GM10248 (cell line): Measurements from ENCODE around the gene ZSWIM6.
"Not testable (repeated sequence)": the region's sequence is repeated elsewhere in the genome, so short reads cannot be mapped to it uniquely, and the experiment has no call there.

Experiments
- CTCF ChIA-PET: fragments of 300-600 bp; sonication (Branson Sonifier 250); formaldehyde crosslinking; extraction: SDS; loops from one replicate; lab custom pipeline; 2021; ENCODE audit warnings: antibody characterized with exemption; lab: Yijun Ruan, JAX
- POLR2A ChIA-PET: fragments of 350-650 bp; sonication (Branson Sonifier 250); formaldehyde crosslinking; extraction: SDS; loops from one replicate; lab custom pipeline; 2020; ENCODE audit warnings: antibody characterized with exemption; lab: Yijun Ruan, JAX
- DNase-seq: peaks from one replicate; pipeline ENCODE4 v3.0.0; 2012; ENCODE audit errors: extremely low spot score
- TF ChIP-seq, protein P1 (sequence below): IDR thresholded peaks from 2 replicates; pipeline ENCODE4 v1.5.1; 2012; ENCODE audit warnings: mild to moderate bottlenecking, low read depth; ENCODE audit errors: extremely low read depth, missing control alignments, control extremely low read depth

ZSWIM6 gene

DNA sequence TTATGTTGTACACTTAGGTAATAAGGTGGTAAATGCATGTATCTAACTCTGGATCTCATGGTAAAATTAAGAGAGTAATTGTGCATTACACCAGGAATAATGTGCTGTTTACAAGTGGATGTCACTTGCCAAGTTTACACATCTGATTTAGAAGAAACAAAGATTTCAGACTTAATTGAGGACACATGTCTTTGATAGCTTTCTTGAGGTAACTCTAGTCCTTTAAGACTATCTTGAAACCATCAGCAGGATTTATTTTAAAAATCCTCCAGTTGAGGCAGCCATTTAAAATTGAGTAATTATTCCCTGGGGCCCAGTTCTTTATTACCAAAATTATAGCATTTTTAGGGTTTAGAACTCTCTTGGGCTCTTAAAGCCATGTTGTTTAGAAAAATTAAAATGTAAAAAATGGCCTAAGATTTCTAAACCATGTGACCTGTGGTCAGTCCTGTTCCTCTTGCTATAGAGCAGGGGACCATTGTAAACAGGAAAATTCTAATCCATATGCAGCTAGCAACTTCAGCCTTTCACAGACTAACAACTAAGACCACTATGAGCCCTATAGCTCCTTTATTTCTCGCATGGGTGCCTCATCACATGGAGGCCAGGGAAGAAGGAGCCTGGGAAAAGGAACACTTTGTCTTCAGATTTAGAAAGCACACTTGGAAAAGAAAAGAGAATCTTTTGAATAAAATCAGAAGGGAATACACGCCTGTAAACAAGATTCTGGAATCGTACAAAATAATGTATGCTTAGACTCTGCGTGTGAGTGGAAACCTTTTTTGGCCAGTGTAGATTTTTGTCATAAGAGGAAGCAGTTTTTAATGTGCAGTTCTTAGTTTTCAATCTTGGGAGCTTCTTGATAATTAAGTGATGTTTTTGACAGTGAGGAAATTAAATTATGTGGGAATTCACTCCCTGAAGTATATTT is 71.2 kb downstream of the ZSWIM6 start:
- POLR2A ChIA-PET: no interaction called here
- DNase-seq: no peak
- TF ChIP-seq, protein P1, sequence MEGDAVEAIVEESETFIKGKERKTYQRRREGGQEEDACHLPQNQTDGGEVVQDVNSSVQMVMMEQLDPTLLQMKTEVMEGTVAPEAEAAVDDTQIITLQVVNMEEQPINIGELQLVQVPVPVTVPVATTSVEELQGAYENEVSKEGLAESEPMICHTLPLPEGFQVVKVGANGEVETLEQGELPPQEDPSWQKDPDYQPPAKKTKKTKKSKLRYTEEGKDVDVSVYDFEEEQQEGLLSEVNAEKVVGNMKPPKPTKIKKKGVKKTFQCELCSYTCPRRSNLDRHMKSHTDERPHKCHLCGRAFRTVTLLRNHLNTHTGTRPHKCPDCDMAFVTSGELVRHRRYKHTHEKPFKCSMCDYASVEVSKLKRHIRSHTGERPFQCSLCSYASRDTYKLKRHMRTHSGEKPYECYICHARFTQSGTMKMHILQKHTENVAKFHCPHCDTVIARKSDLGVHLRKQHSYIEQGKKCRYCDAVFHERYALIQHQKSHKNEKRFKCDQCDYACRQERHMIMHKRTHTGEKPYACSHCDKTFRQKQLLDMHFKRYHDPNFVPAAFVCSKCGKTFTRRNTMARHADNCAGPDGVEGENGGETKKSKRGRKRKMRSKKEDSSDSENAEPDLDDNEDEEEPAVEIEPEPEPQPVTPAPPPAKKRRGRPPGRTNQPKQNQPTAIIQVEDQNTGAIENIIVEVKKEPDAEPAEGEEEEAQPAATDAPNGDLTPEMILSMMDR: no peak
- CTCF ChIA-PET: no interaction called here

DNA sequence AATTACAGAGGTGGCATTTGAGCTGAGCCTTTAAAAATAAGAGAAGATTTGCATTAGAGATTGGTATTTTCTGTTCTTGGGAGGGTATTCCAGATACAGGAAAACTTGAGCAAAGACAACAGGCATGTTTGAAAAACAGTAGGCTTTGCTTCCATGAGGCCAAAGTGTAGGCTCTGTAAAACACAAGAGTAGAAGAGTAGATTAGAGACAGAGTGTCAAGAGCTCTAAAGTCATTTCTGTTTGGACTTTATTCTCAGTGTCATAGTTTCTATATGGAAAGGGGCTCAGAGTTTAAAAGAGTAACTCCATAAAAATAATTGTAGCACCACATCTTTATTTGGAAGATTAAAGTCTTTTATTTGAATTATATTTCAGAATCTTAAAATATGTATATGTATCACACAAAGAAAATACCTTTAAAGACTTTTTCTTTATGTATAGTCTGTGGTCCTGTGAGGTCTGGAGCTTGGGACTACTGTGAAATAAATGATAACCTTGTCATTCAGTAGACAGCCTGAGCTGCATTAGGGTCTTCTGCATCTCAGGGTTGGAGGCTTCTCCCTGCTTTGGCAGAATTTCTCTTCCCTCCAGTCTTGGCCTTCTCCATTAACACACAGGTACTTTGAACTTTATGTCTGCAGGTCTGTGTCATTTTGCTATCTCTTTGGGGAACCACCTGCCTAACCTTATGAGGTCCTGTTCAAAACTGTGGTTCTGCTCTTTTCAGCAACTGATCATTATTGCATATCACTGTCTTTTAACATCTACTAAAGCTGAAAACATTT is 73.6 kb downstream of the ZSWIM6 start:
- ChIA-PET POLR2A (no interaction called here), CTCF (interaction anchor here (1.2 kb wide), 1 partner anchor 11 kb away, joined by 3 read pairs; no protein-coding TSS in a partner anchor)
- TF ChIP-seq, protein P1: no peak
- no peak for DNase-seq

- POLR2A ChIA-PET, CTCF ChIA-PET, DNase-seq: not testable (repeated sequence)
Observed at GRCh38 chr5:61406497-61406896, 74.4 kb downstream of the ZSWIM6 start.

GRCh38 chr5:61407706-61408270 is 75.7 kb downstream of the ZSWIM6 start:
- no peak for DNase-seq
- POLR2A ChIA-PET: no interaction called here
- CTCF ChIA-PET: no interaction called here
- TF ChIP-seq, protein P1: no peak

GRCh38 chr5:61408476-61409168 is 76.6 kb downstream of the ZSWIM6 start:
- ChIA-PET CTCF (interaction anchor here (0.9 to 1.4 kb wide), 2 partner anchors 9 to 54 kb away, joined by 3 to 4 read pairs; no protein-coding TSS in a partner anchor), POLR2A (no interaction called here)
- peak; percentile 93 for DNase-seq
- TF ChIP-seq, protein P1: no peak

- TF ChIP-seq, protein P1: no peak
- CTCF ChIA-PET: interaction anchor here (1.4 kb wide), 1 partner anchor 8 kb away, joined by 4 read pairs; no protein-coding TSS in a partner anchor
- DNase-seq: no peak
- POLR2A ChIA-PET: no interaction called here
Observed at GRCh38 chr5:61409568-61409967, 77.5 kb downstream of the ZSWIM6 start.
